GM12891 (cell line): Measurements from ENCODE around the gene PPP2R2D.

Experiments used
- DNase-seq: peaks from one replicate; pipeline ENCODE4 v3.0.0; 2011; ENCODE audit warnings: low spot score; ENCODE audit not compliant: insufficient read length
- FAIRE-seq: peaks from 2 replicates; lab custom pipeline; 2011; peaks lifted over from hg19 to GRCh38; lab: Jason Lieb, UNC
- PAX5 ChIP-seq: IDR thresholded peaks from 2 replicates; pipeline ENCODE4 v1.6.1; 2011; ENCODE audit warnings: low read length, moderate library complexity, mild to moderate bottlenecking; ENCODE audit not compliant: insufficient read depth, severe bottlenecking
- POLR2A ChIP-seq: IDR thresholded peaks from 2 replicates; pipeline ENCODE4 v1.6.1; 2011; ENCODE audit warnings: low read depth, low read length, control low read depth
- POLR2AphosphoS5 ChIP-seq: IDR thresholded peaks from 2 replicates; pipeline ENCODE4 v1.6.1; 2011; ENCODE audit warnings: low read depth, low read length, control low read depth
- POU2F2 ChIP-seq: IDR thresholded peaks from 2 replicates; pipeline ENCODE4 v1.6.1; 2011; ENCODE audit warnings: low read depth, mild to moderate bottlenecking, control low read depth, low read length, moderate library complexity
- SPI1 ChIP-seq: IDR thresholded peaks from 2 replicates; pipeline ENCODE4 v1.6.1; 2011; ENCODE audit warnings: low read depth, low read length, control low read depth
- TAF1 ChIP-seq: IDR thresholded peaks from 2 replicates; pipeline ENCODE4 v1.6.1; 2011; ENCODE audit warnings: low read depth, low read length, control low read depth

The PPP2R2D gene

GRCh38 chr10:131993275-131993674, 92.5 kb downstream of the PPP2R2D start:
- DNase-seq = no peak
- TF ChIP-seq PAX5 = no peak
- no peak for TF ChIP-seq POLR2A
- no peak for TF ChIP-seq SPI1
- TF ChIP-seq POU2F2 = no peak
- TF ChIP-seq TAF1 = no peak
- TF ChIP-seq POLR2AphosphoS5 = no peak
- no peak for FAIRE-seq

GRCh38 chr10:131994435-131994834, 93.6 kb downstream of the PPP2R2D start:
- no peak for FAIRE-seq

GRCh38 chr10:131996466-131997365, 95.9 kb downstream of the PPP2R2D start:
- DNase-seq (no peak), FAIRE-seq (no peak)
- TF ChIP-seq POU2F2 (no peak), PAX5 (no peak), POLR2AphosphoS5 (no peak)

More at GRCh38 chr10:131994435-131994834, 93.6 kb downstream of the PPP2R2D start:
- no peak for DNase-seq
- TF ChIP-seq TAF1 (no peak), POLR2A (no peak), POU2F2 (no peak), POLR2AphosphoS5 (no peak), PAX5 (no peak), SPI1 (no peak)

- no peak for TF ChIP-seq POLR2AphosphoS5
- TF ChIP-seq POLR2A = no peak
- TF ChIP-seq TAF1 = no peak
- no peak for TF ChIP-seq POU2F2
- no peak for TF ChIP-seq SPI1
- no peak for TF ChIP-seq PAX5
- no peak for DNase-seq
- FAIRE-seq = no peak
Measured at GRCh38 chr10:131997366-131998049, 96.7 kb downstream of the PPP2R2D start.

GRCh38 chr10:131998050-131998844, 97.4 kb downstream of the PPP2R2D start:
- FAIRE-seq (no peak), DNase-seq (no peak)
- no peak for TF ChIP-seq PAX5
- TF ChIP-seq SPI1 = no peak
- TF ChIP-seq TAF1 = no peak
- TF ChIP-seq POLR2AphosphoS5 = no peak
- no peak for TF ChIP-seq POLR2A
- TF ChIP-seq POU2F2 = no peak

GRCh38 chr10:131998845-131999681, 98.3 kb downstream of the PPP2R2D start:
- no peak for TF ChIP-seq POLR2AphosphoS5
- no peak for TF ChIP-seq PAX5
- no peak for TF ChIP-seq POLR2A
- TF ChIP-seq SPI1 = no peak
- no peak for TF ChIP-seq TAF1
- no peak for TF ChIP-seq POU2F2
- FAIRE-seq (no peak), DNase-seq (no peak)

GRCh38 chr10:132001238-132001972, 100.6 kb downstream of the PPP2R2D start:
- FAIRE-seq = no peak
- DNase-seq = no peak

More at GRCh38 chr10:132001238-132001972, 100.6 kb downstream of the PPP2R2D start:
- TF ChIP-seq SPI1 (no peak), PAX5 (no peak), POU2F2 (no peak), TAF1 (no peak), POLR2AphosphoS5 (no peak), POLR2A (no peak)
